CD14-positive monocyte (primary cell): ENCODE results near the gene PATE4. TPM values are rescaled to one million over a fixed set of nuclear protein-coding genes. Genes with fewer than 3 reads are reported as not detected.
"Not testable (repeated sequence)": the region's sequence is repeated elsewhere in the genome, so short reads cannot be mapped to it uniquely, and the experiment has no call there.

Source experiments
- DNase-seq, 3 donors: peaks; one replicate each; pipeline ENCODE4 v3.0.0-alpha.2; 2011 to 2022
- H2AFZ ChIP-seq: 2 replicates; pipeline ENCODE4 v1.6.0; 2012; ENCODE audit warnings: mild to moderate bottlenecking, low read depth, low read length, inconsistent platforms; ENCODE audit not compliant: insufficient read depth, poor library complexity, severe bottlenecking
- H3K27ac ChIP-seq, 2 donors: 1 replicate in 1 of 2; 2 replicates in 1 of 2; pipeline ENCODE4 v1.5.1; 2012 to 2013; ENCODE audit warnings: low read length in 2 of 2, control low read depth in 1 of 2, inconsistent platforms in 1 of 2, low read depth in 1 of 2, mild to moderate bottlenecking in 1 of 2
- H3K27me3 ChIP-seq, 2 donors: one replicate each; pipeline versions ENCODE4 v1.6.0 to v1.6.1; 2011 to 2013; ENCODE audit warnings: low read length in 2 of 2; ENCODE audit not compliant: control insufficient read depth in 2 of 2, insufficient read depth in 2 of 2
- H3K36me3 ChIP-seq, 2 donors: replicated peaks in 1 of 2; 1 replicate in 1 of 2; 2 replicates in 1 of 2; pipeline versions ENCODE4 v1.5.1 to v1.6.1; 2012 to 2013; ENCODE audit warnings: low read length in 2 of 2, control low read depth in 1 of 2, inconsistent platforms in 1 of 2, mild to moderate bottlenecking in 1 of 2; ENCODE audit not compliant: insufficient read depth in 2 of 2, control insufficient read depth in 1 of 2
- H3K4me1 ChIP-seq, 2 donors: 1 replicate in 1 of 2; 2 replicates in 1 of 2; pipeline versions ENCODE4 v1.5.1 to v1.6.1; 2012 to 2013; ENCODE audit warnings: low read length in 2 of 2, control low read depth in 1 of 2, inconsistent platforms in 1 of 2, mild to moderate bottlenecking in 1 of 2, moderate library complexity in 1 of 2; ENCODE audit not compliant: insufficient read depth in 2 of 2, control insufficient read depth in 1 of 2
- H3K4me2 ChIP-seq: replicated peaks from 2 replicates; pipeline ENCODE3; 2012; ENCODE audit warnings: low read length, moderate library complexity, mild to moderate bottlenecking; ENCODE audit not compliant: poor library complexity, severe bottlenecking; ENCODE audit errors: extremely low read depth
- H3K4me3 ChIP-seq, 3 experiments: fragments of 200-600 bp in 1 of 3; sonication (generic) in 1 of 3; replicated peaks in 1 of 3; 1 replicate in 2 of 3; 2 replicates in 1 of 3; pipeline ENCODE4 v1.5.1; 2011 to 2013; ENCODE audit warnings: low read length in 3 of 3, mild to moderate bottlenecking in 3 of 3, control low read depth in 2 of 3, low read depth in 2 of 3, inconsistent platforms in 1 of 3, moderate library complexity in 1 of 3
- H3K79me2 ChIP-seq: 2 replicates; pipeline ENCODE4 v1.6.0; 2012; ENCODE audit warnings: mild to moderate bottlenecking, control low read depth, inconsistent platforms, low read length, moderate library complexity; ENCODE audit not compliant: insufficient read depth
- H3K9ac ChIP-seq: 2 replicates; pipeline ENCODE4 v1.6.0; 2017; ENCODE audit warnings: low read length, mild to moderate bottlenecking; ENCODE audit not compliant: insufficient read depth, poor library complexity, severe bottlenecking
- H3K9me3 ChIP-seq, 2 donors: replicated peaks in 1 of 2; 1 replicate in 1 of 2; 2 replicates in 1 of 2; pipeline versions ENCODE4 v1.5.1 to v1.6.1; 2012 to 2013; ENCODE audit warnings: low read length in 2 of 2, control low read depth in 1 of 2; ENCODE audit not compliant: control insufficient read depth in 1 of 2, insufficient read depth in 1 of 2
- H4K20me1 ChIP-seq: 2 replicates; pipeline ENCODE4 v1.6.0; 2012; ENCODE audit warnings: mild to moderate bottlenecking, low read length, control low read depth, moderate library complexity; ENCODE audit not compliant: insufficient read depth
- H3K27ac Mint-ChIP-seq, 7 donors: one replicate each; pipeline ENCODE4 v1.8.0; 2020; ENCODE audit warnings: mild to moderate bottlenecking in 7 of 7, mixed read lengths in 7 of 7, moderate library complexity in 6 of 7, inconsistent platforms in 2 of 7
- H3K27me3 Mint-ChIP-seq, 3 donors: one replicate each; pipeline ENCODE4 v1.8.0; 2021 to 2022; ENCODE audit warnings: low read depth in 3 of 3, mild to moderate bottlenecking in 3 of 3, mixed read lengths in 3 of 3, moderate library complexity in 3 of 3, inconsistent platforms in 1 of 3
- H3K36me3 Mint-ChIP-seq, 2 donors: one replicate each; pipeline ENCODE4 v1.8.0; 2020; ENCODE audit warnings: mixed read lengths in 2 of 2, inconsistent platforms in 1 of 2, mild to moderate bottlenecking in 1 of 2
- H3K4me1 Mint-ChIP-seq: one replicate; pipeline ENCODE4 v1.8.0; 2020; ENCODE audit warnings: mild to moderate bottlenecking, mixed read lengths
- H3K4me3 Mint-ChIP-seq, 2 donors: one replicate each; pipeline ENCODE4 v1.8.0; 2020; ENCODE audit warnings: mild to moderate bottlenecking in 2 of 2, mixed read lengths in 2 of 2, moderate library complexity in 1 of 2
- H3K9me3 Mint-ChIP-seq, 7 donors: one replicate each; pipeline ENCODE4 v1.8.0; 2020 to 2022; ENCODE audit warnings: mixed read lengths in 7 of 7, mild to moderate bottlenecking in 6 of 7, moderate library complexity in 6 of 7, inconsistent platforms in 2 of 7
- CTCF ChIP-seq: fragments of 200-600 bp; IDR thresholded peaks from one replicate; pipeline ENCODE4 v1.8.0; 2022; ENCODE audit warnings: antibody characterized with exemption, mild to moderate bottlenecking
- WGBS: methylation state at CpG from one replicate; pipeline ENCODE4 v1.1.5; 2013; ENCODE audit warnings: missing lambda C conversion rate; ENCODE audit not compliant: insufficient coverage; 5-methylcytosine and 5-hydroxymethylcytosine counted together
- intact Hi-C, 2 donors: fragments of 100-400 bp; cut with micrococcal nuclease; formaldehyde crosslinking; loops; one replicate each; pipeline versions ENCODE4 v1.15.0 to v1.15.1; 2023
- polyA plus RNA-seq, 3 donors: library from polyadenylated mRNA; depleted of rRNA in 1 of 3; unstranded in 2 of 3; stranded (reverse) in 1 of 3; fragments of 300-500 nt in 2 of 3; fragments of >200 nt in 1 of 3; fragmentation: Illumina TruSeq in 2 of 3; gene quantifications; 1 replicate in 2 of 3; 2 replicates in 1 of 3; pipeline ENCODE4 v1.2.3, GENCODE V29; 2012 to 2021

The PATE4 gene
- polyA plus RNA-seq, 3 donors: not detected

- Mint-ChIP-seq H3K36me3 (no peaks in the 10 kb centered on the region), H3K27ac (no peak overlapping the region), H3K27me3 (peaks cover 2 to 7% (median 6%) of the 10 kb centered on the region in 3 donors), H3K9me3 (peaks cover 18 to 34% (median 25%) of the 10 kb centered on the region in 7 donors), H3K4me3 (no peak overlapping the region), H3K4me1 (no peaks in the 10 kb centered on the region)
- Histone ChIP-seq H3K4me3 (no peak overlapping the region), H3K4me1 (no peaks in the 10 kb centered on the region), H3K79me2 (no peaks in the 10 kb centered on the region), H3K9me3 (peaks cover 20 to 23% of the 10 kb centered on the region in 2 donors), H3K36me3 (no peaks in the 10 kb centered on the region), H3K9ac (no peak overlapping the region), H3K27me3 (no peaks in the 10 kb centered on the region), H2AFZ (no peak overlapping the region), H3K27ac (no peak overlapping the region), H3K4me2 (no peak overlapping the region), H4K20me1 (no peaks in the 10 kb centered on the region)
- TF ChIP-seq CTCF: no peak
- intact Hi-C loops: no loop called here
- DNase-seq: no peak
Measured at GRCh38 chr11:125846188-125846587, 13.1 kb downstream of the PATE4 start.

GRCh38 chr11:125857670-125858069 is 24.6 kb downstream of the PATE4 start:
- H3K36me3 Mint-ChIP-seq, H3K4me3 ChIP-seq, DNase-seq, H3K4me2 ChIP-seq, H2AFZ ChIP-seq, H3K9ac ChIP-seq, H3K27ac Mint-ChIP-seq, H3K27ac ChIP-seq, H4K20me1 ChIP-seq, H3K4me1 ChIP-seq, intact Hi-C loops, H3K36me3 ChIP-seq, H3K4me1 Mint-ChIP-seq, H3K27me3 ChIP-seq, H3K9me3 ChIP-seq, H3K4me3 Mint-ChIP-seq, H3K79me2 ChIP-seq, H3K27me3 Mint-ChIP-seq: not testable (repeated sequence)
- H3K9me3 Mint-ChIP-seq: peaks cover 20 to 39% (median 24%) of the 10 kb centered on the region in 7 donors
- WGBS: 95% methylated on average over 9 of the region's 9 CpGs

- intact Hi-C loops, H3K4me2 ChIP-seq, H3K9ac ChIP-seq, DNase-seq, H4K20me1 ChIP-seq, H3K4me1 Mint-ChIP-seq, H3K4me1 ChIP-seq, H2AFZ ChIP-seq, H3K4me3 Mint-ChIP-seq, H3K27me3 ChIP-seq, H3K79me2 ChIP-seq, H3K4me3 ChIP-seq, H3K27ac Mint-ChIP-seq, H3K27me3 Mint-ChIP-seq, H3K9me3 ChIP-seq, H3K27ac ChIP-seq, H3K36me3 ChIP-seq, H3K36me3 Mint-ChIP-seq: not testable (repeated sequence)
- no CpG with 5 or more reads among the region's 33 CpGs for WGBS
- peaks cover 8 to 24% (median 22%) of the 10 kb centered on the region in 7 donors for H3K9me3 Mint-ChIP-seq
Measured at GRCh38 chr11:125862786-125863185, 29.7 kb downstream of the PATE4 start.

- H3K27ac Mint-ChIP-seq, H3K36me3 Mint-ChIP-seq, H3K27ac ChIP-seq, H3K4me1 Mint-ChIP-seq, H2AFZ ChIP-seq, H3K79me2 ChIP-seq, H3K9me3 ChIP-seq, H3K9ac ChIP-seq, H3K4me3 Mint-ChIP-seq, H3K4me1 ChIP-seq, H3K4me3 ChIP-seq, H3K27me3 Mint-ChIP-seq, DNase-seq, H3K36me3 ChIP-seq, intact Hi-C loops, H3K4me2 ChIP-seq, H4K20me1 ChIP-seq, H3K27me3 ChIP-seq: not testable (repeated sequence)
- peaks cover 4 to 17% (median 9%) of the 10 kb centered on the region in 7 donors for H3K9me3 Mint-ChIP-seq
- no CpG with 5 or more reads among the region's 4 CpGs for WGBS
Measured at GRCh38 chr11:125865354-125865753, 32.2 kb downstream of the PATE4 start.
